ENCODE data around the gene XKR7.
"Not testable (repeated sequence)": the region's sequence is repeated elsewhere in the genome, so short reads cannot be mapped to it uniquely, and the experiment has no call there.

Gene XKR7

DNA sequence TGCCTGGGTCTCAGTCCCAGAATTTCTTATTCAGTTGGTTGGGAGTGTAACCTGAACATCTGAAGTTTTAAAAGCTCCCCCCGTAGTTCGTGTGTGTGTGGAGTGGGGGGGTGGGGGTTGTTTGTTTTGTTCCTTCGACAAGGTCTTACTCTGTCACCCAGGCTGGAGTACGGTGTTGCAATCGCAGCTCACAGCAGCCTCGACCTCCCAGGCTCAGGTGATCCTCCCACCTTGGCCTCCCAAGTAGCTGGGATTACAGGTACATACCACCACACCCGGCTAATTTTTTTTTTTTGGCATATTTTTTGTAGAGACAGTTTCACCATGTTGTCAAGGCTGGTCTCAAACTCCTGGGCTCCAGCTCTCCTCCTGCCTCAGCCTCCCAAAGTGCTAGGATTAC lies 45.4 kb downstream of the XKR7 start:
- no peak for DNase-seq (ENCODE audit: low read depth)

DNA sequence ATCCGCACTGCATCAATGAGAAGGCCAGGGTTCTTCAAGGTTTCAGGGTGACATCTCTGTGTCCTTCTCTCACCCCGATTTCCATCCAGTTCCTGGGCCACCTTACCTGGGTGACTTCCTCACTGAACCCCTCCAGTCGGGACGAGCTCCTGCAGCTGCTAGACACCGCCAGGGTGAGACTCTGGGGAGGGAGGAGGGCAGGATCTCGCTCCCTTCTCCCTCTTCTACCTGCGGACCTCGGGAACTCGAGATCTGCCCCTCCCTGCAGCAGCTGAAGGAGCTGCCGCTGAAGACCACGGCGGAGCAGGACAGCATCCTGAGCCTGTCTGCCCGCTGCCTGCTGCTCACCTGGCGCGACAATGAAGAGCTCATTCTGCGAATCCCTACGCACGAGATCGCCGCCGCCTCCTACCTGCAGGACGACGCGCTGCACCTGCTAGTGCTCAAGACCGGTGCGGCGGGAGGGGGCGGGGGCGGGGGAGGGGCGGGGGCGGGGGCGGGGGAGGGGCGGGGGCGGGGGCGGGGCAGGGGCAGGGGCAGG lies 49.8 kb downstream of the XKR7 start:
- DNase-seq (ENCODE audit: low read depth): no peak

DNA sequence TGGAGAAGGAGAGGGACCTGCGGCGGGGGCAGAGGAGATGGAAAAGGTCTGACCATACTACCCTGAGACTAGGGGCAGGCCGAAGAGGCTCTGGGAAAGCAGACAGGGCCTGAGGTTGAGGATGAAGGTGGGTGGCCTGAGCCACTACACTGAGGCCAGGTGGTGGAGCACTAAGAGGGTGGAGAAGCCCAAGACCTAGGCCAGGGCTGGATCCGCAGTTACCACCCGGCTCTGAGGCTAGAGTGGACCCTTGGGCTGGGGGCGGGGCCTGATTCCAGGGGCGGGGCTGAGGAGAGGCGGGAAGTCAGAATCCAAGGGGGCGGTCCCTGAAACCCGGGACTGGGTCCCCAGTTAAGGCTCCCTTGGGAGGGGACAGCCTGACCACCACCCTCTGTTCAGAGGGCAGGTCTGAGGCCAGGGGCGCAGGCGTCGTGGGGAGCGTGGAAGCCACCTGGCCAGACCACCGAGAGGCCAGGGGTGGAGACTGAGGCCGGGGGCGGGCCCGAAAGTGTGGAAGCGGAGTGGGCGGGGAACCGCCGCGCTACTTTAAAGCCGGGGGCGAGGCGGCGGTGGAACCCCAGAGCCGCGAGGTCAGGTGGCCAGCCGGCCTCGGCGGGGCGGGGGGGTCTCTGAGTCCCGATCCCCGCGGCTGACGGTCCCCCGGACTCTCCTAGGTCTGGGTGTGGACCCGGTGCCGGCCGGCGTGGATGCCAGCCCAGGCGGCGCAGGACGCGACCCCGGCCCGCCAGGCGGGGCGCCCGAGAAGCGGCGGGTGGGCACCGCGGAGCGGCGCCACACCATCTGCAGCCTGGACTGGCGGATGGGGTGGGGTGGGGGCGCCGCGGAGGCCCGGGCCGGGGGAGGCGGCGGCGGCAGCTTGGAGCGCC lies 50.6 kb downstream of the XKR7 start:
- no peak for DNase-seq (ENCODE audit: low read depth)

DNA sequence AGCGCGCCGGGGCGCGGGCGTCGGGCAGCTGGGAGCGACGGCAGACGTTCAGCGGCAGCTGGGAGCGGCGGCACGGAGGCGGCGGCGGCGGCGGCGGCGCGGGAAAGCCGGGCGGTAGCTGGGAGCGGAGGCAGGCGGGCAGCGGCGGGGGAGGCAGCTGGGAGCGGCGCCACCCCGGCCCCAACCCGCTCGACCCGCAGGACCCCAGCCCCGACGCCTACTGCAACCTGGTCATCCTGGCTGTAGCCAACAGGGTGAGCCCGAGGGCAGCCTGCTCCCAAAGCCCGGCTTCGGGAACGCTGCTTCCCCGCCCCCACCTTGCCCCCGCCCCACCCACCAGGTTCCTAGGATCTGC lies 51.2 kb downstream of the XKR7 start:
- DNase-seq (ENCODE audit: low read depth): no peak

DNA sequence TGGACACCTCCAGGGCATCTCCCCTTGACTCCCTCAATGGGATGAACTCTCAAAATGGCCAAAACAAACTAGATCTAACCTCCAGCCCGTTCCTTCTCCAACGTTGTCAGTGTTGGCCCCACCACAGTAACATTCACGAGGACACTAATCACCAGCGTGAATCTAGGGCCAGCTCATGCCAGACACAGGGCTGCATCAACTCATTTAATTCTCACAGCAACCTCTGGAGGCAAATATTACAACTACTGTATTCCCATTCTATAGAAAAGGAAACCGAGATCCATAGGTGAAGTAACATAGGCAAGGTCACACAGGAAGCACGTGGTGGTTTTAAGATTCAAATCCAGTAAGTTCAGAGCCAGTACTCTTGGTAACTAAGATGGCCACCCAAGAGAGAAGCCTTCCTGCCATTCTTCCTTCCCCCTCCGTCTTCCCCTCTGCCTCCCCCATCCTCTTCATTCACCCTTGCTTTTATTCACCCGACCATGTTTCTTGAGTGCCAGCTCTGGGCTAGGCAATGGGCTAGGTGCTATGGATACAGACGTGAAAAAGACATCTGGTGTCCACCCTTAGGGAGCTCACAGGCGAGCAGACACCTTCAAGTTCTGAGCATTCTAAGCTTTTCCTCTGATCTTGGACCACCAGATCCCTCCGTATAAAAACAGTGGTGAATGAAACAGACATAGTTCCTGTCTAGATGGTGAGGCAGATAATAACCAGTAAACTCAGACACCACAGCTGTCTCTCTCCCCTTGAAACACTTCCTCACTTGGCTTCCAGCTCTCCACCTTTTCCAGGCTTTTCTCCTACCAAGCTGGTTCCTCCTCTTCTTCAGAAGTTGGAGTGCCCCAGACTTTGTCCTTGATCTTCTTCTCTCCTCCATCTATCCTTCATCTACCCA lies 51.9 kb downstream of the XKR7 start:
- DNase-seq (ENCODE audit: low read depth): no peak

DNA sequence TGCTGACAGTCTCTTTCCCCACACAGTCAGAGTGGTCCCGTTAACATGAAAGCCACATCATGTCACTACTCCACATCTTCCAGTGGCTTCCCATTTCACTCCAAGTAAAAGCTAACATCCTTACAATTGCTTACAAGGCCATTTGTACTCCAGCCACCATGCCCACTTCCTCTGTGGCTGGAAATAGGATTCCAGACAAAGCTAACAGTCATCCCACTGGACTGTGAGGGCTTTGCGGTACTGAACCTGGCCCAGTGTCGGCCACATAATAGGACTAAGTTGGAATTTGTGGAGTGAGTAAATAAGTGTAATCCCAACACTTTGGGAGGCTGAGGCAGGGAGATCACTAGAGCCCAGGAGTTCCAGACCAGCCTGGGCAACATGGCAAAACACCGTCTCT lies 53.1 kb downstream of the XKR7 start:
- no peak for DNase-seq (ENCODE audit: low read depth)

DNA sequence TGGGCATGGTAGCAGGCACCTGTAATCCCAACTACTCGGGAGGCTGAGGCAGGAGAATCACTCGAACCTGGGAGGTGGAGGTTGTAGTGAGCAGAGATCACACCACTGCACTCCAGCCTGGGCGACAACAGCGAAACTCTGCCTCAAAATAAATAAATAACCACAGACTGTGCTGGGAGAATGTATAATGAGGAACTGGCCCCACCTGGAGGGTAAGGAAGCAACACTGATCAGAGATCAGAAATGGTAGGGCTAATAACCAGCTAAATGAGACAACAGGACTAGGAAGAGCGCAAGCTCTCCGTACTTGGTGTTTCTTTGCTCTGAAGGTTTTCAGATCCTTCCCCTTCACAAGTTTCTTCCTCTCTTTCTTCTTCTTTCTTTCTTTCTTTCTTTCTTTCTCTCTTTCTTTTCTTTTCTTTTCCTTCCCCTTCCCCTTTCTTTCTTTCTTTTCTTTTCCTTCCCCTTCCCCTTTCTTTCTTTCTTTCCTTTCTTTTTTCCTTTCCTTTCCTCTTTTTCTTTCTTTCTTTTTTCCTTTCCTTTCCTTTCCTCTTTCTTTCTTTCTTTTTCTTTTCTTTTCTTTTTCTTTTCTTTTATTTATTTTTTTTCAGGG lies 56.8 kb downstream of the XKR7 start:
- DNase-seq (ENCODE audit: low read depth): no peak

DNA sequence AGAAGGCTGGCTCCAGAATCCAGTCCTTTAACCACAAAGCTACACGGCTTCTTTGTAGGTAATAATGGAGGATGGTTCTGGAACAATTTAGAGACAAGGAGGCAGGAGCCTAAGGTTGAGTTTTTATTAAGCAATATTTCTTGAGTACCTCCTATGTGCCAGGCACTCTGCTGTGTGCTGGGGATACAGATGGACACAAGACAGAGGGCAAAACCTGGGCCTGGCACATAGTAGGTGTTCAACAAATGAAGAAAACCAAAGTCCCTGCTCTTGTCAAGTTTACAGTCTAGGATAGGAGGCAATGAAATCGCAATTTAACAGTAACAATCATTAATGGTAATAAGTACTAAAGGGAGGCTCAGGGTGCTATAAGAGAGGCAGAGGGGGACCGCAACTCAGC lies 59.7 kb downstream of the XKR7 start:
- DNase-seq (ENCODE audit: low read depth): no peak

DNA sequence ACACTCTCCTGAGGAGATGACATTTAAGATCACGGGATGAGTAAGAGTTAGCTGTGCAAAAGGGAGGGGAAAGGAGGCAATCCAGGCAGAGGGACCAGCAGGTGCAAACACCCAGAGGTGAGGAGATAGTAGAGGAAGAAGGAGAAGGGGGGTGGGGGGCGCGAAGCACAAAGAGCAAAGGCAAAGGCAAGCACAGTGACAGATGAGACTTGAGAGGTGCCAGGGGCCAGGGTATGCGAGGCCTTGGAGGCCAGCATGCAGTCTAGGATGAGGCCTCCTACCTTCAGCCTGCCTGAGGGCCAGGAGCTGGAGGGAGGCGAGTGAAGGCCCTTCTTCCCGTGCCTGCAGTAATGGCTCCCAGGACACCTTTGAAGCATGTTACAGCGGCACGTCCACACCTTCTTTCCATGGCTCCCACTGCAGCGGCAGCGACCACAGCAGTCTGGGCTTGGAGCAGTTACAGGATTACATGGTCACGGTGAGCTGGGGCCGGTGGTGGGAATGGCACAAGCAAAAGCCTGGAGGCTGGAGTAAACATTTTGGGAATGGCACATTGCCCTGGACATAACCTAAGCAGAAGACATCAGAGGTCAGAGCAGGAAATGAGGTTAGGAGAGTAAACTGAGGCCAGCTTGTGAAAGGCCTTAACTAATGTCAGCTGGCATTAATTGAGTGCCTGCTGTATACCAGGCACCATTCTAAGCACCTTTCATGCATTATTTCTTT lies 60.9 kb downstream of the XKR7 start:
- DNase-seq (ENCODE audit: low read depth): no peak

DNA sequence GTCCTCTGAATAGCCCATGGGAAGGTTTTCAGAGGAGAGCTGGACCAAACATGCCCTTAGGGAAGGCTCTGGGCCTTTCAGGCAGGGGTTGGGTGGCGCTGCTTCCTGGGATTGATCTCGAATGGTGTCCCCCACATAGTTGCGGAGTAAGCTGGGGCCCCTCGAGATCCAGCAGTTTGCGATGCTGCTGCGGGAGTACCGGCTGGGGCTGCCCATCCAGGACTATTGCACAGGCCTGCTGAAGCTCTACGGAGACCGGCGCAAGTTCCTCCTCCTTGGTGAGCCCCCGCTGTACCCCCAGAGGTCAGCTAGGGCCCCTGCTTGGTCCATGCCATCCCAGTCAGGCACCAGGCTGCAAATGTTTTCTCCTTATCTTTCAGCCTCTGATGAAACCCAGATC lies 61.6 kb downstream of the XKR7 start:
- DNase-seq (ENCODE audit: low read depth): no peak

DNA sequence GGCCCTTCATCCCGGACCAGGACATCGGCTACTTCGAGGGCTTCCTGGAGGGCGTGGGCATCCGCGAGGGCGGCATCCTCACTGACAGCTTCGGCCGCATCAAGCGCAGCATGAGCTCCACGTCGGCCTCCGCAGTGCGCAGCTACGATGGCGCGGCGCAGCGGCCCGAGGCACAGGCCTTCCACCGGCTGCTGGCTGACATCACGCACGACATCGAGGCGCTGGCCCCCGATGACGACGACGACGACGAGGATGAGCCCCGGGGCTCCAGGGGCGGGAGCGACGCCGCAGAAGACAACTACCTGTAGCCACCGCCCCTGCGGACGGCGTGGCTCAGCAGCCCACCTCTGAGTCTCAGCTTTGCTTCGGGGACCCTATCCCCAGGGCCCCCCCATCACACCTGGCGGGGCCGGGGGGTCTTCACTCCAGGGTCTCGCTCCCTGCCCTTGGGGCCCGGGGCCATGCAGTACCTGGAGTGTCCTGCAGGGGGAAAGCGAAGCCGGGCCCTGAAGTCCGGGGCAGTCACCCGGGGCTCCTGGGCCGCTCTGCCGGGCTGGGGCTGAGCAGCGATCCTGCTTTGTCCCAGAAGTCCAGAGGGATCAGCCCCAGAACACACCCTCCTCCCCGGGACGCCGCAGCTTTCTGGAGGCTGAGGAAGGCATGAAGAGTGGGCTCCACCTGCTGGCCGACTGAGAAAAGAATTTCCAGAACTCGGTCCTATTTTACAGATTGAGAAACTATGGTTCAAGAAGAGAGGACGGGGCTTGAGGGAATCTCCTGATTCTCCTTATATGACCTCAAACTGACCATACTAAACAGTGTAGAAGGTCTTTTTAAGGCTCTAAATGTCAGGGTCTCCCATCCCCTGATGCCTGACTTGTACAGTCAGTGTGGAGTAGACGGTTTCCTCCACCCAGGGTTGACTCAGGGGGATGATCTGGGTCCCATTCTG lies 63.3 kb downstream of the XKR7 start:
- peak; percentile 71 for DNase-seq (ENCODE audit: low read depth)

DNA sequence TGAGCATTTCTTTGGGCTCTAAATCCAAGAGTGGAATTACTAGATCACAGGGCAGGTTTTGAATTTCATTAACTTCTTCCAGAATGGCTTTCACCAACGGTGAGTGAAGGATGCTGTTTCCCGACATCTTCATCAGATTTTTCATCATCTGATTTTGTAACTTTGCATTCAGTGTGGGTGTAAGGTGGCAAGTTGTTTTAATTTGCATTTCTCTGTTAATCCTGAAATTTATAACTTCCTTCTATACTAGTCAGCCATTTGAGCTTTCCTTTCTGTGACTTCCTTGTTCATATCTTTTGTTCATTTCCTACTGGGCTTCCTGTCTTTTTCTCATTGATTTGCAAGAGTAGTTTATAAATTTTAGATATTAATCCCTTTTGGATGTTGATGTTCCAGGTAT lies 65.4 kb downstream of the XKR7 start:
- DNase-seq (ENCODE audit: low read depth): no peak

DNA sequence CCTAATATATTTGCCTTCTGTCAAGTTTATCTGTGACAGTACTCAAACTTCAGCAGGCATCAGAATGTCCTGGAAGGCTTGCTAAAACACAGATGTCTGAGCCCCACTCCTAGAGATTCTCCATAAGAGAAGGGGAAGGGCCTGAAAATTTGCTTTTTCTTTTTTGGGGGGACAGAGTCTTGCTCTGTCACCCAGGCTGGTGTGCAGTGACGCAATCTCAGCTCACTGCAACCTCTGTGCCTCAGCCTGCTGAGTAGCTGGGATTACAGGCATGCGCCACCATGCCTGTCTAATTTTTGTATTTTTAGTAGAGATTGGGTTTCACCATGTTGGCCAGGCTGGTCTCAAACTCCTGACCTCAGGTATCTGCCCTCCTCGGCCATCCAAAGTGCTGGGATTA lies 65.8 kb downstream of the XKR7 start:
- not testable (repeated sequence) for DNase-seq (ENCODE audit: low read depth)

DNA sequence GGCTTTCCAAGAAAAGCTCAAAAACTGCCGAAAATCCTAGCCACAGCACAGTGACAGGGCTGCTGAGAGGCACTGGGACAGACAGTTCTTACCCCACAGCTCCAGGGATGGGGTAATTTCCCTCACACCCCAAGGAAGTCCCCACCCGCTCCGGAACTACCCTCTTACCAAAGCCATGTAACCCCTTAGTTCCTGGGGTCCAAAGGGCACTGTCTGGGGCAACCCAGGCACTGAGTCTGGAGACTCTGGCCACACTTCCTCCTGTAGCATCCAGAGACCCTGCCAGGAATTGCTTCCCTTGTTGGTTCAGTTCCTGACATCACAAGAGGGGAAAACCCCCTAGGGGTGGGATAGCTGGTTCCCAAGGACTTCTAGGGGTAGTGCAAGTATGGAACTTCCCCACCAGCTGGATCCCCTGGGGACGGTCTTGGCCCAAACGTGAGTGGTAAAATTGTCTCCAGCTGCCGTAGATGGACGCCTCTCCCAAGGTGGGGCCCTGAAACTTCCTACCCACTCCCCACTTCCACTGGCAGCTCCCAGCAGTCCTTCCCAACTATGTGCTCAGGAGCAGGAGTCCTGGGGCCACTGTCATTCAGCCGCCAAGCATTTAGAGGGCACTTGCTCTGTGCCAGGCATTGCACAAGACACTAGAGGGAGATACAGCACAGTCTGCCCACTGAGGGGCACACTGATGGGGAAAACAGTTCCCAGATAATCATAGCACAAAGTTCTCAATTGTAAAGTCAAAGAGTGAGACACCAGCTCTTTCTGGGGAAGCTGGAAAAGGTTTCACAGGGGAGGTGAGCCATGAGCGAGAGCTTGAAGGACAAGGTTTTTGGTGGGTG lies 66.9 kb downstream of the XKR7 start:
- no peak for DNase-seq (ENCODE audit: low read depth)

DNA sequence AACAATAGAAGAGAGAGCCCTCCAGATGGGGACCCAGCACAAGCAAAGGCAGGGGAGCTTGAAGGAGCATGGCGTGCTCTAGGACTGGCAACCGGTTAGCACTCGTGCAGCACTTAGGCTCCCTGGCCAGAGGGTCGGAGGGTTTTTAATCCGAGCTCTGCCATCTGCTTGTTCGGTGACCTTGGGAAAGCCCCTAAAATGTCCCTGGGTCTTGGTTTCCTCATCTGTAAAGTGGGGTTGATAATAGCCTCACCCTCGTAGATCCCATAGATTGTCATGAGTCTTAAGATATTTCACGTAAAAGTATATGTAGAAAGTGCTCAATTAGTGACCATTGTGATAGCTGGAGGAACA lies 67.5 kb downstream of the XKR7 start:
- DNase-seq (ENCODE audit: low read depth): no peak

DNA sequence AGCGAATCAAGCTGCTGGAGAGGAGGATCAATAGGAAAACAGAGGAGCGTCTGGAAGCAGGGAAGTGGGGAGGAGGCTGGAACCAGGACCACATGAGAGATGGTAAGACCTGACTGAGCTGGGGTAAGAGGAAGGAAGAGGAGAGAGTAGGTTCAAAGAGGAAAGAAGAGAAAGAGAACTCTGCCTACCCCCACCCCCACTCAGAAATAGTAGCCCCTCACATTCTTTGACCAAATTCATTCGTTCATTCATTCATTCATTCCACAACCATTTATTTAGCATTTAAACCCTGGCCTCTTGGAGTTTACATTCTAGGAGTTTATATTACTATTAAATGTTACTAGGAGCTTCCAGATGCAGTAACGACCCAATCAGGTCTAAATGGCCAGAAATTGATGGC lies 68.3 kb downstream of the XKR7 start:
- DNase-seq (ENCODE audit: low read depth): no peak

DNA sequence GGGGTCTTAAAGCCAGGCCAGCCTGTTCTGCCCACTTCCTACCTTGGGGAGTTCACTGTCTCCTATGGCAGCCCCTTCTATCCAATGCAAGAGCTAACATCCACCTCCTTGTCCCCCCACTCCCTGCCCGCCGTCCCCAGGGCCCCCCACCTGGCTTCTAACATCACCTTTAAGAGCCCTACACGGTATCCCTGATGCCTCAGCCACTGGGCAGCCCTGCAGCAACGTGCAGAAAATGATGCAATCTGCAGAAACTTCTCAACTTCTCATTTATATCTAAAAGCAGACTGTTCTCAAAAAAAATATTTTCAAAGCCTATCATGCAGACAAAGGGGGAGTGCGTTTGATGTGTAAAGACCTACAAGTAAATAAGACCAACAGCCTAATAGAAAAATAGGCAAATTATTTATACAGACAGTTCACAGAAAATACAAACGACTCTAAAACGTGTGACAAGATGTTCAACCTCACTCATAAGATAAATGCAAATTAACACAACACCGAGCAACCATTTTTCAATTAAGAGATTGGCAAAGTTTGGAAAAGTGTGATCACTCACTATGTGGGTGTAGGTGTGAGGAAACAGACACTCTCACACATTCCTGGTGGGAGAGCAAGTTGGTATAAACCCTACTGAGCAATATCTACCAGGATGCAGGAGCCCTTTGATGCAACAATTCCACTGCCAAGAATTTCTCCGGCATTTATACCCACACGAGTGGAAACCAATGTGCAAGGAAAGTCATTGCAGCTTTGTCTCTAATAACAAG lies 69.0 kb downstream of the XKR7 start:
- DNase-seq (ENCODE audit: low read depth): no peak

DNA sequence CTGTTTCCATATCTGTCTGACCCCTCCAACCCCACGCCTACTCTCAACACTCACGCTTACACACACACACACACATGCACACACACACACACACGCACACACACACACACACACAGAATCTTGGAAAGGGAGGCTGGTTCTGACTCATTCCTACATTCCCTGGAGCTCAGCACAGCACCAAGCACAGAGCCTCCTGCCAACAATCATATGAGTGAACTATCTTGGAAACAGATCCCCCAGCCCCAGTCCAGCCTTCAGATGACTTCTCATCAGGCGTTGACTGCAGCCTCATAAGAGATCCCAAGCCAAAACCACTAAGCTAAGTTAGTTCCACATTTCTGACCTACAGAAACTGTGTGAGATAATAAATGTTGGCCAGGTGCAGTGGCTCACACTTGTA lies 70.0 kb downstream of the XKR7 start:
- no peak for DNase-seq (ENCODE audit: low read depth)
